ENCODE results near the gene ADAMTSL1.

ADAMTSL1 gene

GRCh38 chr9:18692268-18692667 lies 218.3 kb downstream of the ADAMTSL1 start:
- no peak for DNase-seq (ENCODE audit: low read depth in 1 of 2, low spot score in 1 of 2)

GRCh38 chr9:18692962-18693361 lies 219.0 kb downstream of the ADAMTSL1 start:
- DNase-seq (ENCODE audit: low read depth in 1 of 2, low spot score in 1 of 2), result no peak

- no peak for DNase-seq (ENCODE audit: low read depth in 1 of 2, low spot score in 1 of 2)
Measured at GRCh38 chr9:18694959-18695668, 221.2 kb downstream of the ADAMTSL1 start.

- no peak for DNase-seq (ENCODE audit: low read depth in 1 of 2, low spot score in 1 of 2)
Measured at GRCh38 chr9:18698992-18699391, 225.0 kb downstream of the ADAMTSL1 start.

- DNase-seq (ENCODE audit: low read depth in 1 of 2, low spot score in 1 of 2), result no peak
Measured at GRCh38 chr9:18699764-18700163, 225.8 kb downstream of the ADAMTSL1 start.

- no peak for DNase-seq (ENCODE audit: low read depth in 1 of 2, low spot score in 1 of 2)
Measured at GRCh38 chr9:18700714-18701113, 226.8 kb downstream of the ADAMTSL1 start.

GRCh38 chr9:18703151-18703900 lies 229.4 kb downstream of the ADAMTSL1 start:
- no peak for DNase-seq (ENCODE audit: low read depth in 1 of 2, low spot score in 1 of 2)

GRCh38 chr9:18703901-18704379 lies 230.0 kb downstream of the ADAMTSL1 start:
- no peak for DNase-seq (ENCODE audit: low read depth in 1 of 2, low spot score in 1 of 2)

- DNase-seq (ENCODE audit: low read depth in 1 of 2, low spot score in 1 of 2), result no peak
Measured at GRCh38 chr9:18705796-18706392, 231.9 kb downstream of the ADAMTSL1 start.

- no peak for DNase-seq (ENCODE audit: low read depth in 1 of 2, low spot score in 1 of 2)
Measured at GRCh38 chr9:18706648-18707047, 232.7 kb downstream of the ADAMTSL1 start.

GRCh38 chr9:18707061-18707461 lies 233.1 kb downstream of the ADAMTSL1 start:
- no peak for DNase-seq (ENCODE audit: low read depth in 1 of 2, low spot score in 1 of 2)

GRCh38 chr9:18707489-18708205 lies 233.7 kb downstream of the ADAMTSL1 start:
- no peak for DNase-seq (ENCODE audit: low read depth in 1 of 2, low spot score in 1 of 2)

- DNase-seq (ENCODE audit: low read depth in 1 of 2, low spot score in 1 of 2), result no peak
Measured at GRCh38 chr9:18708429-18708828, 234.5 kb downstream of the ADAMTSL1 start.

- no peak for DNase-seq (ENCODE audit: low read depth in 1 of 2, low spot score in 1 of 2)
Measured at GRCh38 chr9:18710065-18710464, 236.1 kb downstream of the ADAMTSL1 start.

GRCh38 chr9:18717759-18718158 lies 243.8 kb downstream of the ADAMTSL1 start:
- DNase-seq (ENCODE audit: low read depth in 1 of 2, low spot score in 1 of 2), result no peak

GRCh38 chr9:18718393-18718792 lies 244.4 kb downstream of the ADAMTSL1 start:
- no peak for DNase-seq (ENCODE audit: low read depth in 1 of 2, low spot score in 1 of 2)

GRCh38 chr9:18718932-18719331 lies 245.0 kb downstream of the ADAMTSL1 start:
- DNase-seq (ENCODE audit: low read depth in 1 of 2, low spot score in 1 of 2), result no peak

- DNase-seq (ENCODE audit: low read depth in 1 of 2, low spot score in 1 of 2), result no peak
Measured at GRCh38 chr9:18720691-18721090, 246.7 kb downstream of the ADAMTSL1 start.

- no peak for DNase-seq (ENCODE audit: low read depth in 1 of 2, low spot score in 1 of 2)
Measured at GRCh38 chr9:18721267-18721994, 247.5 kb downstream of the ADAMTSL1 start.

GRCh38 chr9:18721995-18722310 lies 248.0 kb downstream of the ADAMTSL1 start:
- DNase-seq (ENCODE audit: low read depth in 1 of 2, low spot score in 1 of 2), result no peak

GRCh38 chr9:18722882-18723281 lies 248.9 kb downstream of the ADAMTSL1 start:
- no peak for DNase-seq (ENCODE audit: low read depth in 1 of 2, low spot score in 1 of 2)
